Left renal pelvis (tissue), 4 donors: ENCODE data around the gene ZKSCAN1. TPM values are rescaled to one million over a fixed set of nuclear protein-coding genes. Genes with fewer than 3 reads are reported as not detected.

Source experiments
- DNase-seq, 4 donors: peaks; one replicate each; pipeline ENCODE4 v3.0.0-alpha.2; 2013; ENCODE audit warnings: low read depth in 4 of 4, low spot score in 3 of 4
- polyA plus RNA-seq, 4 donors: library from polyadenylated mRNA; unstranded; fragments of 120-200 nt; gene quantifications; one replicate each; pipeline ENCODE4 v1.2.1, GENCODE V29; 2013; ENCODE audit not compliant: insufficient read length in 4 of 4

Gene ZKSCAN1
- polyA plus RNA-seq, 4 donors = 47.5 to 62.2 (median 58.1) TPM

DNA sequence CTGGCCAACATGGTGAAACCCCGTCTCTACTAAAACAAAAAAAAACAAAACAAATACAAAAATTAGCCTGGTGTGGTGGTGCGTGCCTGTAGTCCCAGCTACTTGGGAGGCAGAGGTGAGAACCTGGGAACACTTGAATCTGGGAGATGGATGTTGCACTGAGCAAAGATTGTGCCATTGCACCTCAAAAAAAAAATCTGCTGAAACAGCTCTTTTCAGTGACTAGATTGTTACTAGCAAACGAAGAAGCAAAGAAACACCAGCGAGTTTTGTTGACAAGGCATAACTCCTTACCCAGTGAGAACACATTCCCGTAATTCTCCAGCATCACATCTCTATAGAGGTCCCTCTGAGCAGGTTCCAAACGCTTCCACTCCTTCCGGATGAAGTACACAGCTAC lies 59.4 kb downstream of the ZKSCAN1 start:
- DNase-seq = no peak

DNA sequence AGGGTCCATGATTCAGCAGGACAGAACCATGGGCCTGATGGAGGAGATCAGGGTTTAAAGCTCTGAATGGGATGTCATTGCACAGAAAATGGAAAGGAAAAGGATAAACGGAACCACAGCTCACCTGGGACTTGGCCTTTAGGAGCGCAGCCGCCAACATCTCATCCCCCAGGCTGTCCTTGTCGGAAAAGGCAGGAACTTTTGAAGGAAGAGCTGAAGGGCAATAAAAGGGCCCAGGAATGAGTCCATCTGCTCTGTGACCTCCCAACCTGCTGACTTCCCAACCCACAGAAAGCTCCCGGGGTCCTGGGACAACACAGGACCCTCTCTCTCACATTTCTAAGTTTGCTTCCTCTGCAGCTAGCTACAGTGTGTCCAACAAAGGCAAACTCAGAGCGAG lies 60.0 kb downstream of the ZKSCAN1 start:
- no peak for DNase-seq

DNA sequence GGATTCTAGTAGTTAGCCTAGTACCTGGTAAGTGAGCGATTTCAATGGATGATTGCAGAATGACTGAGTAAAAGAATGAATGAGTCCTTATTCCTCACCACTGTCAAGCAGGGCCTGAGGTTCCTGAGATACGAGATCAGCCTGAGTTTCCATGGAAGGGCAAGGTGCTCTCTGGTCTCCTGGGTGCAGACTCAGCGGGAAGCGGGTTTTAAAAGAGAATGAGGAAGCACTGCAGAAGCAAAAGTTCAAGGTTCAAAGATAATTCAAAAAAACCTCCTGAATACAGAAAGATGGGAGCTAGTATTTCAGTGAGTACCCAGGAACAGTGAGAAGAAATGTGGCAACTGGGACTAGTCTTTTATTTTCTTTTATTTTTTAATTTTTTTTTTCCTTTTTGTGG lies 61.8 kb downstream of the ZKSCAN1 start:
- DNase-seq = no peak

DNA sequence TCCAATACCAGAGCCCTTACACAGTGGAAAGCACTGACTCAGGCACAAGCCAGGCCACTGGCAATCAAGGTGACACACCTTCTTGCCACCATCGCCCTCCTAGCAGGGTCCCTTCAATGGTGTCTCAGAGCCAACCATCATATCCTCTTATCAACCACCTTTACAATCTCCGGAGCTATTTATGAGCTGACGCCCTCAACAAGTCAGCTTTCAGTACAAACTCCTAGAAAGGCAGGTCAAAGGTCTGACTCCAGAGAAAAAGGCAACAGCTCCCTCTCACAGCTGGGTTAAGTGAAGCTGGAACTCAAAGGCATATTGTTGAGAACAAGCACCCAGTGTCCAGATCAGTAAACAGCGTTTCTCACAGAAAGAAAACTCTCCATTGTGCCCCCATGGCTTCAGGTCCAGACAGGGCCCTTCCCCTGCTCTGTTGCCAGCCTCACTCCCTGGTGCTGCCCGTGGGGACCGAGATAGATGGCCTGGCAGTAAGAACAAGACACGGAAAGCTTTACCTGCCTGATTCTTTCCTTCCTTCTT lies 63.7 kb downstream of the ZKSCAN1 start:
- no peak for DNase-seq

DNA sequence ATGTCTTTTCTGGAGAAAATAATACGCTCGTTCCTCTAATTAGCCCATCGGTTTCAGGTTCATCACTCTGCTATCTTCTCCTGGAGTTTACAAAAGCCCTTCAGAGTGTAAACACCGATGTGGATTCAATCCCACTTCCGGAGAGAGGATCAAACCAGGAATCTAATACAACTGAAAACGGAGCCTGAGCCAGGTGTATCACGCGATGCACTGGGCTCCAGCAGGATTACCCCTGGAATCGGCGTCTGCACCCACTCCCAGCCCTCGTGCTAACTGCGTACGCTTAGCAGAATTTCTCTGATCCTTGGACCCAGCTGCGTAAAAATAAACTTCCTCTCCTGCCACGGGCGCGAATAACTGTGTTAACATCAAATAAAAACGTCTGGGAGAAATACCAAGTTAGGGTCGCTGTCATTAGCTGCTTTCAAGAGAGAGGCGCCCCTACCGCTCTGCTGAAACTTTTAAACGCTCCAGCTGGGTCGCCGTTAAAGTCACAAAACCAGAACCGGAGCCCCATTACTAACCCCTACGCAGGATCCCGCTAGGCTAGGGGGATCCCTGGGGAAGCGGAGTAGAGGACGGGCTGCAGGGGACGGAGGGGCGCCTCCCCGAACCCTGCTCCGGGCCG lies 65.6 kb downstream of the ZKSCAN1 start:
- DNase-seq = no peak

DNA sequence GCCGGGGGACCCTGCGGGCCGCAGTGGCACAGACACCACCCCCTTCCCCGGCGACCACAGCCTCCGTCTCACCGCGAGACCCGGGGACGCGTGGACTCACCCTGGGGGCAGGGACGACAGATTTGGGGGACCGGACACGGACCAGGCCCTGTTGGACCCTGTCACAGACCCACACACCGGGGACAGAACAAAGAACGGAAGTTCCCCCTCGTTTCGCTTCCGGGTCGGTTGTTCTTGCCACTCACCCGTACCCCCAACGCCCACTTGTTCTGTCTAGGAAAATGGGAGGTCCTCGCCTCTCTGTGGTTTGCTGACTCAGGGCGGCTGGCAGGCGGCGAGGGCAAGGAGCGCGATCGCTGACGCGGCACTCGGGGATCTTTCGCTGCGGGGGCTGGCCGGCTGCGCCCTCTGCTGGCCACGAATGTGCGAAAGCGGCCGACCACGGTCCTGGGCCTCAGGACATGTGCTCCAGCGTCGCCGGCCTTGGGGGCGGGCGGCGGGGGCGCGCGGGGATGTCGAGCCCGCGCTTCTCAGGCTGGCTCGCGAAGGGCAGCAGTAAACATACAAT lies 66.2 kb downstream of the ZKSCAN1 start, which contains the start of gene ZNF3:
TSS of gene ZNF3 (minus strand) at position 189 of the 568 bp plus-strand sequence. CDS start 4,366 bp downstream, outside the sequence.
- DNase-seq = peak; percentile 96 to 99 (median 98)

DNA sequence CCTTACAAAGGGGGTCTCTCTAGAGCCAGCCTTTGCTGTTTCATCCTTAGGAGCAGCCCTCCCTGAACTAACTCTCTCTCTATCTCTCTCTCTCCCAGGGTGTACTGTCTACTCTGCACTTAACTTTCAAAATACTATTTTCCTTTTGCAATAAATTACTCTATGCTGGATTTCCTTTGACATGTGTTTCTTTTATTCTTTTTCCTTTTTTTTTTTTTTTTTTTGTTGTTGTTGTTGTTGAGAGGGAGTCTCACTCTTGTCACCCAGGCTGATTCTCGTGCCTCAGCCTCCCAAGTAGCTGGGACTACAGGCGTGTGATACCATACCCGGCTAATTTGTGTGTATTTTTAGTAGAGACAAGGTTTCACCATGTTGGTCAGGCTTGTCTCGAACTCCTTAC lies 67.6 kb downstream of the ZKSCAN1 start:
- DNase-seq = no peak

DNA sequence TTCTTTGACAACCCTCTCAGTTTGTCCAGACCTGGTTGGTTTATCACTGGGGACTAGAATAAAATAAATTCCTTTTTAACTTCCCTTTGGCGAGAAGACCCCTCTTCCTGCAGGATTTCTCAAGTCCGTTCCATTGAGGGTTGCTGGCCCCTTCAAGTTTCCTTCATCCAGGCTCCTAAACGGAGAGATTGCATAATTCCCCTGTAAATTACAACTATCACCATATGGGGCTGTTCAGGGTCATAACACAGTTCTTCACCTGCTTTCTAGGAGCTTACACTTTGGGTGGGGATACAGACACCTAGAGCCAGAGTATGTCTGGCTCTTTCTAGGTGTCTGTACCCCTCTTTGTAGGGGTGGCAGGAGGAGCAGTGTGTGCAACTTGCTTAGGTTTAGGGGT lies 70.1 kb downstream of the ZKSCAN1 start:
- no peak for DNase-seq

DNA sequence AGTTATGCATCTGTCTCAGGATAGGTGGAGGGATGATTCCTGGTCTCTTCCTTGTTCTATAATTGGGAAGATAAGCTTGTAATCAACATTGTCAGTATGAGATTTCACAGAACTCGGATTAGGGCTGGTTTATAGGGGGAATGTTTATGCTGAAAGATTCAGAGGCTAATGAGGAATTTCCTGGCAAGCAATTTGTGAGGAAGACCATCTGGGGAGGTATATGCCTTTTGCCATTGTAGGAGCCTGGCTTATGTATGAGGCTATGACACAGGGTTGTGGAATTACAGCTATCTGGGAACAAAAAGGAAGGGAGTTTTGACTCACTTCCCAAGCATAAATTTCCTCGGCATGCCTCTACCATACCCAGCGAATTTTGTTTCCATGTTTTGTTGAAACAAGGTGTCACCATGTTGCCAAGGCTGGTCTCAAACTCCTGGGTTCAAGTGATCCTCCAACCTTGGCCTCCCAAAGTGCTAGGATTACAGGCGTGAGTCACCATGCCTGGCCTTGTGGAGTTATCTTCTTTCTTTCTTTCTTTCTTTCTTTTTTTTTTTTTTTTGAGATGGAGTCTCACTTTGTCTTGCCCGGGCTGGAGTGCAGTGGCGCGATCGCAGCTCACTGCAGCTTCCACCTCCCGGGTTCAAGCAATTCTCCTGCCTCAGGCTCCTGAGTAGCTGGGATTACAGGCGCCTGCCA lies 71.8 kb downstream of the ZKSCAN1 start:
- no peak for DNase-seq

DNA sequence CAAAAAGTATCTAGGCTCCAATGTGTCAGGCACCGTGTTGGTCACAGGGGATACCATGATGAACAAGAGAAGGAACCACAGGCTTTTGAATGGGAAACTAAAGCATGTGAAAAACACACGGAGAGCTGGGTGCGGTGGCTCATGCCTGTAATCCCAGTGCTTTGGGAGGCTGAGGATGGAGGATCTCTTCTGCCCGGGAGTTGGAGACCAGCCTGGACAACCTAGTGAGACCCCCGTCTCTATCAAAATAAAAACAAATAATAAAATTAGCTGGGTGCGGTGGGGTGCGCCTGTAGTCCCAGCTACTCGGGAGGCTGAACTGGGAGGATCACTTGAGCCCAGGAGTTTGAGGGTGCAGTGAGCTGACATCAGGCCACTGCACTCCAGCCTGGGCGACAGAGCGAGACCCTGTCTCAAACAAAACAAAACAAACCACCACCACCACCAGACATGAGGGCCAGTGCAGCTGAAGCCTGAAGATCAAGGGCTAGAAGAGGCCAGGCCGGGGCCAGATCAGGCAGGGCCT lies 72.8 kb downstream of the ZKSCAN1 start:
- no peak for DNase-seq

DNA sequence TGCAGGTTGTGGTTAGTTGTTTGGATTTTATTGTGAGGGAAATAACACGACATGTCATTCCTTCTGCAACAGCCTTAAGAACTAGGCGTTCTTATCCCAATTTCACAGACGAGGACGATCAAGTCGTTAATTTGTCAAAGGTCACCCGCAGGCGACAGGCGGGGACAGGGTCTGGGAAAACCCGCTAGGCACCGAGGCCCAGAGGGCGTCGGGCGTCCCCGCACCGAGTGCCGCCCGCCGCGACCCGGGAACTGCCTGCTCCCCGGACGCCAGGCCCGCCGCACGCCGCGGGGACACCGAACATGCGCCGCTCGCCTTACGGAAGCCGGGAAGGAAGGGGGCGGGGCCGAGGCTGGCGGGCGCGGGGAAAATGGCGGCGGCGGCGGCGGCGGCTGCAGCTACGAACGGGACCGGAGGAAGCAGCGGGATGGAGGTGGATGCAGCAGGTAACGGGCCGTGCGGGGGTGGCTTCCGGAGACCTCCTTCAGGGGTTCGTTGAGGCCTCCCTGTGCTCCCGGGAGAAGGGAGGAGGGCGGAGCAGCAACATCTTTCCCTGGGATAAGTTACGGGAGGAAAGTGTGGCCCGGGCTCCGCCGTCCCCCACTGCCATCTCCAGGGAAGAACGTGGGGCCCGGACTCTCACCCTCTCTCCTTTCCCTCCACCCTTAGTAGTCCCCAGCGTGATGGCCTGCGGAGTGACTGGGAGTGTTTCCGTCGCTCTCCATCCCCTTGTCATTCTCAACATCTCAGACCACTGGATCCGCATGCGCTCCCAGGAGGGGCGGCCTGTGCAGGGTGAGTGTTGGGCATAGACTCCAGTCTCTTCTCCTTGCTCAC lies 73.4 kb downstream of the ZKSCAN1 start, which contains the start of gene COPS6:
TSS of gene COPS6 (plus strand) at position 349 of the 837 bp plus-strand sequence. CDS start at position 371, 22 bp downstream.
- DNase-seq = no peak

DNA sequence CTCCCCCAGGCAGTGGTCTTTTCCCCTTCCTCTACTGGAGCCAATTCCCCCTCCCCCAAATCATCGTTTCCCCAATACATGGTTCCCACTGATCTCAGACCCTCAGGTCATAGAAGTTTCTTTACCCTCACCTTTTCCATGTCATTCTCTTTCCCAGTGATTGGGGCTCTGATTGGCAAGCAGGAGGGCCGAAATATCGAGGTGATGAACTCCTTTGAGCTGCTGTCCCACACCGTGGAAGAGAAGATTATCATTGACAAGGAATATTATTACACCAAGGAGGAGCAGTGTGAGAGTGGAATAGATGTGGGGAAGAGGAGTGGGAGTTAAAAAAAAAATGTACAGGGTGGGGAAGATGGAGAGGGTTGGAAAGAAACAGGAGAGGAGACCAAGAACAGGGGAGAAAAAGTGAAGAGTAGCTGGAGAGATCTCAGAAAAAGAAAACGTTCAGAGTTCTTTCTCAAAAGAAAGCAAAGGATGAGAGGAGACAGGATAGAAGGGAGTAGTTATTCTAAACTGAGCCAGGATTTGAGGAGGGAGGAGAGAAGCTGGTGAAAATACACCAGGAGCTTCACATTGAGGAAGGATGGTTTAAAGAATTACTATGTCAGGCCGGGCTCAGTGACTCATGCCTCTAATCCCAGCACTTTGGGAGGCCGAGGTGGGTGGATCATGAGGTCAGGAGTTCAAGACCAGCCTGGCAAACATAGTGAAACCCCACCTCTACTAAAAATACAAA lies 74.2 kb downstream of the ZKSCAN1 start:
- no peak for DNase-seq

DNA sequence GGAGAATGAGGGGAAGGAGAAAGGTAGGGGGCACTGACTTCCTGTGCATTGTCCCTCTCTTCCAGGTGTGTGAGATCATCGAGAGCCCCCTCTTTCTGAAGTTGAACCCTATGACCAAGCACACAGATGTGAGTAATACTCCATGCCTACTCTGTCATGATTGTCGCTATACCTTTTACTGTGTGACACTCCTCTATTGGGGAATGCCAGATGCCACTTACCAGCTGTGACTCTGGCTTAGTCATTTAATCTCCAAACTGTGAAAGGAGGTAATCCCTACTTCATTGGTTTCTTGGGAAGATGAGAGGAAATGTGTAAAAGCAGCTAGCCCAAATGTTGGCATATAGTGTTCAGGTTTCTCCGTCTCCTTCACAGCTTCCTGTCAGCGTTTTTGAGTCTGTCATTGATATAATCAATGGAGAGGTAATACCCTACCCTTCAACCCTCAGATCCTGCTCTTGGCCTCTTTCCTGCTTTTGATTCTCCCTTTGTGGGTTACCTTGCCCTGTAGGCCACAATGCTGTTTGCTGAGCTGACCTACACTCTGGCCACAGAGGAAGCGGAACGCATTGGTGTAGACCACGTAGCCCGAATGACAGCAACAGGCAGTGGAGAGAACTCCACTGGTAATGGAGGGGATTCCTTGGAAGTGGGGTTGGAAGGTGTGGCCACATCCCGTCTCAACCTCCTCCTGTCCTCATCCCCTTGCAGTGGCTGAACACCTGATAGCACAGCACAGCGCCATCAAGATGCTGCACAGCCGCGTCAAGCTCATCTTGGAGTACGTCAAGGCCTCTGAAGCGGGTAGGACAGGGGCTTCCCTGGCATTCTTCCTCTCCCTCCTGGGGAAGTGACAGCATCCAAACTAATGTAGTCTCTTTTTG lies 75.4 kb downstream of the ZKSCAN1 start:
- no peak for DNase-seq

Other genes with a start within 250 kb of the ZKSCAN1 start
- under 1 TPM; 0.11 to 0.26 (median 0.16) TPM for gene CYP3A4, start 231.4 kb upstream of the ZKSCAN1 start, polyA plus RNA-seq
- under 1 TPM; 0.15 to 0.79 (median 0.33) TPM for gene CYP3A43, start 187.6 kb upstream of the ZKSCAN1 start, polyA plus RNA-seq
- not detected for gene OR2AE1, start 138.6 kb upstream of the ZKSCAN1 start, polyA plus RNA-seq
- 10 to 100 TPM; 28.8 to 39.6 (median 35.8) TPM for gene TRIM4, start 96.1 kb upstream of the ZKSCAN1 start, polyA plus RNA-seq
- gene GJC3, start 86.0 kb upstream of the ZKSCAN1 start, polyA plus RNA-seq = 1 to 10 TPM in 3 of 4 donors, under 1 TPM in 1; 0.87 to 1.5 (median 1.2) TPM
- gene AZGP1, start 39.6 kb upstream of the ZKSCAN1 start, polyA plus RNA-seq = 10 to 100 TPM in 3 of 4 donors, 1 to 10 TPM in 1; 2.5 to 62.9 (median 43.6) TPM
- gene ZSCAN21, start 34.2 kb downstream of the ZKSCAN1 start, polyA plus RNA-seq = 10 to 100 TPM; 18.1 to 22.8 (median 20.9) TPM
- 10 to 100 TPM; 35.6 to 57.3 (median 54.5) TPM for gene ZNF3, start 66.1 kb downstream of the ZKSCAN1 start, polyA plus RNA-seq
- gene COPS6, start 73.4 kb downstream of the ZKSCAN1 start, polyA plus RNA-seq = 100 to 1,000 TPM; 103 to 137 (median 126) TPM
- gene MCM7, start 85.8 kb downstream of the ZKSCAN1 start, polyA plus RNA-seq = 100 to 1,000 TPM in 3 of 4 donors, 10 to 100 TPM in 1; 94.6 to 165 (median 144) TPM
- 10 to 100 TPM; 26.1 to 39.2 (median 29.8) TPM for gene AP4M1, start 86.0 kb downstream of the ZKSCAN1 start, polyA plus RNA-seq
- gene TAF6, start 103.8 kb downstream of the ZKSCAN1 start, polyA plus RNA-seq = 10 to 100 TPM; 46.3 to 69.7 (median 59.6) TPM
- gene CNPY4, start 104.0 kb downstream of the ZKSCAN1 start, polyA plus RNA-seq = 10 to 100 TPM; 40.7 to 90.5 (median 45.0) TPM
- 1 to 10 TPM in 3 of 4 donors, under 1 TPM in 1; 0.99 to 2.3 (median 1.6) TPM for gene MBLAC1, start 111.4 kb downstream of the ZKSCAN1 start, polyA plus RNA-seq
- gene LAMTOR4, start 133.3 kb downstream of the ZKSCAN1 start, polyA plus RNA-seq = 100 to 1,000 TPM in 1 of 4 donors, 10 to 100 TPM in 3; 79.5 to 129 (median 92.6) TPM
- gene TRAPPC14, start 143.1 kb downstream of the ZKSCAN1 start, polyA plus RNA-seq = 10 to 100 TPM; 14.4 to 32.2 (median 19.1) TPM
- 10 to 100 TPM in 1 of 4 donors, 1 to 10 TPM in 3; 5.8 to 14.2 (median 8.1) TPM for gene GAL3ST4, start 153.0 kb downstream of the ZKSCAN1 start, polyA plus RNA-seq
- 10 to 100 TPM in 1 of 4 donors, 1 to 10 TPM in 3; 6.4 to 18.3 (median 8.8) TPM for gene GPC2, start 161.8 kb downstream of the ZKSCAN1 start, polyA plus RNA-seq
- 10 to 100 TPM; 11.3 to 31.0 (median 17.0) TPM for gene STAG3, start 162.3 kb downstream of the ZKSCAN1 start, polyA plus RNA-seq
- 1 to 10 TPM; 3.5 to 8.5 (median 5.2) TPM for gene PVRIG, start 204.4 kb downstream of the ZKSCAN1 start, polyA plus RNA-seq